GM12864 (cell line): ENCODE results near the gene MAGI1.

Experiments used
- DNase-seq: peaks from one replicate; pipeline ENCODE4 v3.0.0-alpha.2; 2011; ENCODE audit warnings: low read depth
- H3K4me3 ChIP-seq: 2 replicates; pipeline ENCODE4 v1.5.1; 2011; ENCODE audit warnings: mild to moderate bottlenecking, low read depth, low read length, control low read depth
- TF ChIP-seq, protein P1 (sequence below): IDR thresholded peaks from 2 replicates; pipeline ENCODE4 v1.5.1; 2011; ENCODE audit warnings: low read depth, mild to moderate bottlenecking, moderate library complexity, low read length, control low read depth, inconsistent platforms; ENCODE audit errors: missing control alignments

The MAGI1 gene

DNA sequence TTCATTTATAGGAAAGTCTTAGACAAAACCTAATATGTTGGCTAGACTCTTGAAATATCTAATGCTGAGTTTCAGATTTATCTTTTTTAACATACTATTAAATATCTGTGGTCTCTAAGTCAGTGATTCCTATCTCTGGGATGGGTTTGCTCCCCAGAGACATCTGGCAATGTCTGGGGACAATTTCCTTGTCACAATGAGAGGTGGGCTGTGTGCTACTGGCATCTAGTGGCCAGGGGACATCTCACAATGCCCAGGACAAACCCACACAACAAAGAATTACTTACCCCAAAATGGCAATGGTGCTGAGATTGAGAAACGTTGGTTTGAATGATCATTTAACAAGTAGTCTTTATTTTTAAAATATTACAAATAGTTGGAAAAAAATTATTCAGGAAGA, 602.1 kb downstream of the MAGI1 start:
- H3K4me3 ChIP-seq: no peak overlapping the region
- DNase-seq: no peak
- TF ChIP-seq, protein P1, sequence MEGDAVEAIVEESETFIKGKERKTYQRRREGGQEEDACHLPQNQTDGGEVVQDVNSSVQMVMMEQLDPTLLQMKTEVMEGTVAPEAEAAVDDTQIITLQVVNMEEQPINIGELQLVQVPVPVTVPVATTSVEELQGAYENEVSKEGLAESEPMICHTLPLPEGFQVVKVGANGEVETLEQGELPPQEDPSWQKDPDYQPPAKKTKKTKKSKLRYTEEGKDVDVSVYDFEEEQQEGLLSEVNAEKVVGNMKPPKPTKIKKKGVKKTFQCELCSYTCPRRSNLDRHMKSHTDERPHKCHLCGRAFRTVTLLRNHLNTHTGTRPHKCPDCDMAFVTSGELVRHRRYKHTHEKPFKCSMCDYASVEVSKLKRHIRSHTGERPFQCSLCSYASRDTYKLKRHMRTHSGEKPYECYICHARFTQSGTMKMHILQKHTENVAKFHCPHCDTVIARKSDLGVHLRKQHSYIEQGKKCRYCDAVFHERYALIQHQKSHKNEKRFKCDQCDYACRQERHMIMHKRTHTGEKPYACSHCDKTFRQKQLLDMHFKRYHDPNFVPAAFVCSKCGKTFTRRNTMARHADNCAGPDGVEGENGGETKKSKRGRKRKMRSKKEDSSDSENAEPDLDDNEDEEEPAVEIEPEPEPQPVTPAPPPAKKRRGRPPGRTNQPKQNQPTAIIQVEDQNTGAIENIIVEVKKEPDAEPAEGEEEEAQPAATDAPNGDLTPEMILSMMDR: peak; percentile 16

DNA sequence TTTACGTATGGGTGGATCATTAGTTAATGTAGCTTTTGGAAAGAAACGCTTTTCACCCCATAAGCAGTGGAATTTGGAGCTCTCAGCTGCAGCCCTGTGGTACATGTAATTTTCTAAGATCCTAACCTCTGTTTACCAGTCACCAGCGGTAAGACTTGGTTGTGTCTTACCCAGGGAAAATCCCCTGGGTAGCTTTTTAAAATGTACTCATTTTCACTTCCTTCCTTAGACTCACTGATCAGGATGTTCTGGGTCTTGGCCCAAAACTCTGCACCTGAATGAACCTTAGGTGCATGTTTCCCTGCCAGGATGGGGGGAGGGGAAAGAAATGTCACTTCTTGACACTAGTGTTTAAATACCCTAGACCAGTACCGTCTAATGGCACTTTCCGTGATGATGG, 605.2 kb downstream of the MAGI1 start:
- H3K4me3 ChIP-seq: no peak overlapping the region
- TF ChIP-seq, protein P1: no peak
- DNase-seq: no peak

DNA sequence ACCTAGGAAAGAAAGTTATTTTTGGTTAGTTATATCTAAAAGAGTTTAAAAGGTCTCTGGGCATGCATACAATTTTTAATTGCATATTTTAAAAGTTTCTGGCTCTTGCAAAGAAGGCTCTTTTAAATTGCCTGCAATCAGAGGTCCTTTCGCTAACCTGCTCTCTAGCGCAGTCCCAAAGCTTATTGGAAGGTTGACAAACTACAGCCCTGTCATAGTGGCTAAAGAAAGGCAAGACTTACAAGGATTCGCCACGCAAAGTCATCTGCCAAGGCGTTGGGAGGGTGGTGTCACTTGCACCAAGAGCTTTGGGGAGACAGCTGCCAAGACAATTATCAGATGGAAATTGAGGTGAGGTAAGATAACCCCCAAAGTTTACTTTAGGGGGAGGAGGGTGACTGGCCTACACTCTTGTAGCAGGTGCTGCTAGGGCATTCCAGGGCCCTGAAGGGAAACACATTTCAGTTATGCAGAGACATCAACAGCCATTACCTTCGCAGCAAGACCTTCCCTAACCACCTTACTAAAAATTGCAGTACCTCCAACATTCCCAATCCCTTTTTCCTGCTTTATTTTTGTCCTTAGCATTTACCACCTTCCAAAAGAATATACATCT, 606.2 kb downstream of the MAGI1 start:
- TF ChIP-seq, protein P1: no peak
- no peak overlapping the region for H3K4me3 ChIP-seq
- no peak for DNase-seq

DNA sequence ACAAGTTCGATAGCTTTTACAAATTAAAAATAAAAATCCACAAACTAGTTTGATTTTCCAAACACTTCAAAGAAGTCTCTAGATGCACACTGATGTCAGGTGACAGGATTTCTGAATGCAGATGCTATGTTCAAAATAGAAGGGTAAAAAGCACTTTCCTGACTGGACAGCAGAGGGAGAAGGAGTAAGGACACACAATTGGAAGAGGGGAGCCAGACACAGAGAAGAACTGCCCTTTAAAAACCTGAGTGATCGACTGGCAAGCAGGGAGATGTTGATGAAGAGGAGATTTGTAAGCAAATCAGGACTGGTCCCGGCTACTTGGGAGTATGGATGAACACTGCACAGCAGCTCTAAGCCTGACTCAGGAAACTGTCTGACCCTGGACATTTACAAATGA, 612.8 kb downstream of the MAGI1 start:
- TF ChIP-seq, protein P1: peak; percentile 9
- DNase-seq: no peak
- H3K4me3 ChIP-seq: no peak overlapping the region

DNA sequence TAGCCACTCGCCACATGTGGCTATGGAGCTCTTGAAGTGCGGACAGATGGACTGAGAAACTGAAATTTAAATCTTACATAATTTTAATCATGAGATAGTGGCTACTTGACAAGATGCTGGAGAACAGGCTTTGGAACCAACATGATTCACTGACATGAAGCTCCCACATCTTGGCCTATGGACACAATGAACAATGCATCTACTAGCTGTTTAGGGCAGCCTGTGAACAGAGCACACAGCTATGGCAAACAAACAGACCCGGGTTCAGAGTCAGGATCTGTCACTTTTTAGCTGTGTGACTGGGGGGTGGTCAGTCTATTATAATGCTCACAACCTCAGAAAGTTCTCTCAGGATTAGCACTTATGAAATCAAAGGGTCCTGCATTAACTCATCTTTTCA, 616.6 kb downstream of the MAGI1 start:
- no peak overlapping the region for H3K4me3 ChIP-seq
- no peak for DNase-seq
- TF ChIP-seq, protein P1: no peak

DNA sequence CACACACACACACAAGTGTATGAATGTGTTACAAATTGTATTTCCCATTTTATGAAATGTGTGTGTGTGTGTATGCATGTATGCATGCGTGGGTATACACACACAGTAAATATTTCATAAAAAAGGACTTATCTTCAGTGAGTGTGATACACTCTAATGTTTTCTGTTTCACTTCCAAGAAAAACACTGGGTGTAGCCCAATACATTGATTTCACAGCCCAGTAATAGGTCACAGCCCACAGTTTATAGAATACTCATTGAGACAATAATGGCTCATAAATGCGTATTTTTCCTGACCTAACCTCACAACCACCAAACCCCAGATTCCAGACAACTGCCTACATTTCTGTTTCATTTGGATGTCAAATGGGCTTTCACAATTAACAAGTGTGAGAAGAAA, 619.5 kb downstream of the MAGI1 start:
- TF ChIP-seq, protein P1: no peak
- DNase-seq: no peak

DNA sequence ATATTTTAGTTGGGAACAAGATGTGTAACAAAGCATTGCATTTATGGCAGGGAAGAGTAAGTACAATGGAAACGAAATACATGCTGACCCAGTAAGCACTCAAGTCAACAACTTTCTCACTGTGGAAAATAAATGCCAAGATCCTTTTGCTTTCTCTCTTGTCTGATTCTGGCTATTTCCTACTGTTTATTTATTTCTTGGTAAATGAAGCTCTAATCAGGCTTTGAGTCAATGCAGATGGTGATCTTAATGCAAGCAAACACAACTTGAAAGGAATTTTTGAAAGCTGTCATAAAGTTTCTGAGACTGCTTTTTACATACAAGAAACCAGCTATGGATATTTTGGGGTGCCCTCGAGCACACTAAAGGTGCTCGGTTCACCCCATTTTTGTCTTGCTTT, 624.8 kb downstream of the MAGI1 start:
- no peak for DNase-seq
- no peak overlapping the region for H3K4me3 ChIP-seq
- TF ChIP-seq, protein P1: no peak

More for the DNA sequence above, 619.5 kb downstream of the MAGI1 start:
- H3K4me3 ChIP-seq: no peak overlapping the region
